ENCODE data around the gene NMU.
"Not testable (repeated sequence)": the region's sequence is repeated elsewhere in the genome, so short reads cannot be mapped to it uniquely, and the experiment has no call there.

The NMU gene, protein sequence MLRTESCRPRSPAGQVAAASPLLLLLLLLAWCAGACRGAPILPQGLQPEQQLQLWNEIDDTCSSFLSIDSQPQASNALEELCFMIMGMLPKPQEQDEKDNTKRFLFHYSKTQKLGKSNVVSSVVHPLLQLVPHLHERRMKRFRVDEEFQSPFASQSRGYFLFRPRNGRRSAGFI

DNA sequence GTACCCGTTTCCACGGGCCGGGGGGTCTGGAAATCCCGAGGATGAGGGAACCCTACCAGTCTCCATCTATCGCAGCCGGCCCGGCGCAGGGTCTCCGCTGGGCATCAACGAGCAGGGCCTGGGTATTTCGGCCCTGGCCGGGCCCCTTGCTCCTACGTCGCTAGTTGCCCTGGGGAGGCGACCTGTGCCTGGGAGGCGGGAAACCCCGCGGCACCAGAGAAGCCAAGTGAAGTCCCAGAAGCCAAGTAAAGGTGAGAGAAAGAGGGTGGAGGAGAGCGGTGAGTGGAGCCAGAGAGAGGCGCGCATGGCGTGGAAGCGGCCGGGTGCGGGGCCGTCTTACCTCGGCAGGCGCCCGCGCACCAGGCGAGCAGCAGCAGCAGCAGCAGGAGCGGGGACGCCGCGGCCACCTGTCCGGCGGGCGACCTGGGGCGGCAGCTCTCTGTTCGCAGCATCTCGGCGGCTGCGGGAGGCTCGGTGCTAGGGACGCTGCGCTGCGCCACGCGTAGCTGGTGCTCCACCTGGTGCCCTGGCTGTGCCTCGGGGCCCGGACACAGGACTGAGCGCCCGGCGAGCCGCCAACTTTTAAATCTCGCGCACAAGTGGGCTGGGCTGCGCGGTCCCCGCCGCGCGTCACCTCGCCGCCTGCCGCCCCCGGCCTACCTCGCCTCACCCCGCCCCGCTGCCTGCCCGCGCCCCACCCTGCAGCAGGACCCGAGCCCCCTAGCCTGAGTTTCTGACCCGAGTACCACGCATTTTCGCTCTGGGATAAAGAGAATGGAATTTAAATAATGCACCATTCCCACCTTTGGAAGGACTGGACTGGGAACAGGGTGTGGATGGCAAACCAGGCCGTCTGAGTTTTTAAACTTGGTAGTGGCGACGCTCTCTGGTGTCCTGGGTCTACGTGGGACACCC, at the start of gene NMU:
Gene NMU (minus strand): TSS at position 558 of the 915 bp plus-strand sequence. CDS start 106 bp downstream, at position 452.
- DNase-seq = peak; percentile 47

DNA sequence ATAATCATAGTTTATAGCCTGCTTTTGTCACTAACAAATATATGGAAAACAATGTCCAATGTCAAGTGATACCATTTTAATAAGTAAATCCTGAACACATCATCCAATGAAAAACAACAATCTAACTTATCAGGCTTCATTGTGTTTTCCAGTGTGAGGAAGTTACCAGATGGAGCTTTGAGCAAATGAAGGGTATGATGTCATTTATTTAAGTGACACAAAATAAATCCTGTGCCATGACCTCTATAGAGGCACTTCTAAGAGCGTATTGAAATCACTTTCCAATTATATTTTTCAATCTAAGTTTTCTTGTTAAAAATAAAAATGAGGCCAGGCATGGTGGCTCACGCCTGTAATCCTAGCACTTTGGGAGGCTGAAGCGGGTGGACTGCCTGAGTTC, 48.2 kb upstream of the NMU start:
- no peak for DNase-seq

DNA sequence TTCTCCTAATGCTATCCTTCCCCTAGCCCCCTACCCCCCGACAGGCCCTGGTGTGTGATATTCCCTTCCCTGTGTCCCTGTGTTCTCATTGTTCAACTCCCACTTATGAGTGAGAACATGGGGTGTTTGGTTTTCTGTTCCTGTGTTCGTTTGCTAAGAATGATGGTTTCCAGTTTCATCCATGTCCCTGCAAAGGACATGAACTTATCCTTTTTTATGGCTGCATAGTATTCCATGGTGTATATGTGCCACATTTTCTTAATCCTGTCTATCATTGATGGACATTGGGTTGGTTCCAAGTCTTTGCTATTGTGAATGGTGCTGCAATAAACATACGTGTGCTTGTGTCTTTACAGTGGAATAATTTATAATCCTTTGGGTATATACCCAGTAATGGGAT, 46.7 kb upstream of the NMU start:
- DNase-seq = not testable (repeated sequence)

DNA sequence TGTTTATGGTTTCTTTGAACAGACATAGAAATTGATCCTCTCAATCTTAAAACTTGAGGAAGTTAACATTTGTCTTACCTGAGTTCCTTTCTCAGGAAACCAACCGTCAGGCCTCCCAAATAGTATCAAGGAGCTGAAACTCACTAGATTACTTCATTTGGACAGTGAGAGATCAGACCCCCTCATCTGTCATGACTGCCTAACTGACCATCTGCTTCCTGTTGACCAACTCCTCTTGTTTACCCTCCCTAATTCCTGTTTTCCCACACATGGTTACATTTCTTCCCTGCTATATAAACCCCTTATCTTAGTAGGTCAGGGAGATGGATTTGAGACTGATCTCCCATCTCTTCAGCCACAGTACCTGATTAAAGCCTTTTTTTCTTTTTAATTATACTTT, 46.2 kb upstream of the NMU start:
- no peak for DNase-seq

DNA sequence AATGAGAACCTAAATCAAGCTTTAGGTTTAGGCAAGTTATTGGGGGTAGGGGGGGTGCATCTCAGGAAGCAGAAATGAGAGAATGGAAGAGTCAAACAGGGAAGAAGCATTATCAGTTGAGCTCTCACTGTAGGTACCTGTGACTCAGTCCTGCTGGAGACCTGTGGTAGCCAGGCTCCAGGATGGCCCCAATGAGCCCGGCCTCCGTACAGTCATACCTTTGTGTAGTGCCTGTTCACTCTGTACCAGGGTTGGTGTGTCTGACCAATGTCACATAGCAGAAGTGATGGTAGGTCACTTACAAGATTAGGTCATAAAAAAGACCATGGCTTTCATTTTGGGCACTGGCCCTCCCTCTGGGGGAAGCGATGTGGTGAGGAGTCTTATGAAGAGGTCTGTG, 45.3 kb upstream of the NMU start:
- DNase-seq = no peak

DNA sequence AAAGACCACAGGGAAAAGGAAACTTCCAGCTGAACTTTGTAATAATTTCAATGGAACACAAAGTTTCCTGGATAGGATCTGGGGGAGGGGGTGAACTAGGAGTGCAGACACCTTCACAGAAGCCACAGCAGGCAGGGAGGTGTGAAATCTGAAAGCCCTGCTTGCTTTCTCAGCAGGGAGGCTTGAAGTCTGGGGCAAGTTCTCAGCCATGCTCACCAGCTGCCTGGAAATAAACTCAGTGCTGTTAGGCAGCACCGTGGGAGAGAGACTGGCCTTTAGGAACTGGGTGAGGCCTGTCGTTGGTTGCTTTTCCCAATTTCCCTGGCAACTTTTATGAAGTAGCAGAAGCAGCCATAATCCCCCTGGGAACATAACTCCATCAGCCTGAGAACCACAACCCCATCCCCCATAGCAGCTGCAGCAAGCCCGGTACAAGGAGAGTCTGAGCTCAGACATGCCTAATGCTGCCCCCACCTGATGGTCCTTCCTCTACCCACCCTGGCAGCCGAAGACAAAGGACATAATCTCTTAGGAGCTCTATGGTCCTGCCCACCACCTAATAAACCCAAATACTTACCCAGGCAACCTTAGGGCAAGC, 39.2 kb upstream of the NMU start:
- no peak for DNase-seq

DNA sequence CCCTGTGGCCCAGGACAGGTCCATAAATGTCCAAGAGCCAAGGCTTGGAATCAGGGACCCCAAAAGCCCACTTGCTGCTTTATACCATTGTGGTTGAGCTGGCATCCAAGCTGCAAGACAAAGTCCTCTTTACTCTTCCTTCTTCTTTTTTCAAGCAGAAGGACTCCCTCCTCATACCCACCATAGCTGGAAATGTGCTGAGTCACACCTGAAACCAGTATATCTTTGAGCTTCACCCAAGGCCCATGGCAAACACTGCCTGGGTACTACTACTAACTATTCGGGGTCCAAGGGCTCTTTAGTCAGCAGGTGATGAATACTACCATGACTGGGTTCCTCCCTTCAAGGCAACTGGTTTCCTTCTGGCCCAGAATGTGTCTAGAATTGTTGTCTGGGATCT, 37.3 kb upstream of the NMU start:
- no peak for DNase-seq

DNA sequence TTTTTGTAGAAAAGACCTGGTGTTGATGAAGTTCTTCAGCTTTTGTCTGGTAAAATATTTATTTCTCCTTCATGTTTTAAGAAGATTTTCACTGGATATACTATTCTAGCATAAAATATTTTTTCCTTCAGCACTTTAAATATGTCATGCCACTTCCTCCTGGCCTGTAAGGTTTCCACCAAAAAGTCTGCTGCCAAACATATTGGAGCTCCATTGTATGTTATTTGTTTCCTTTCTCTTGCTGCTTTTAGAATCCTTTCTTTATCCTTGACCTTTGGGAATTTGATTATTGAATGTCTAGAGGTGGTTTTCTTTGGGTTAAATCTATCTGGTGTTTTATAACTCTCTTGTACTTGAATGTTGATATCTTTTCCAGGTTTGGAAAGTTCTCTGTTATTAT, 35.6 kb upstream of the NMU start:
- no peak for DNase-seq

DNA sequence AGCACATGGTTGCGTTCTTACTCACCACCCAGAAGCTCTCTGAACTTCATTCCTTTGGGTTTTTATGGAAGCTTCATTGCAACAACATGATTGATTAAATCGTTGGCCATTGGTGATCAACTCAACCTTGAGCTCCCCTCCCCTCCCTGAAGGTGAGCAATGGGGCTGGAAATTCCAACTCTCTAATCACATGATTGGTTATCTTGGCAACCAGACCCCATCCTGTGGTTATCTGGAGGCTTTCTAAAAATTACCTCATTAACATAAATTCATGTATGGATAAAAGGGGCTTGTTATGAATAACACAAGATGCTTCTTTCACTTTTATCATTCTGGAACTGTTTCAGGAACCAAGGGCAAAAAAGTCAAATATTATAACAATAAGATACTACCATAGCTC, 34.6 kb upstream of the NMU start:
- no peak for DNase-seq

DNA sequence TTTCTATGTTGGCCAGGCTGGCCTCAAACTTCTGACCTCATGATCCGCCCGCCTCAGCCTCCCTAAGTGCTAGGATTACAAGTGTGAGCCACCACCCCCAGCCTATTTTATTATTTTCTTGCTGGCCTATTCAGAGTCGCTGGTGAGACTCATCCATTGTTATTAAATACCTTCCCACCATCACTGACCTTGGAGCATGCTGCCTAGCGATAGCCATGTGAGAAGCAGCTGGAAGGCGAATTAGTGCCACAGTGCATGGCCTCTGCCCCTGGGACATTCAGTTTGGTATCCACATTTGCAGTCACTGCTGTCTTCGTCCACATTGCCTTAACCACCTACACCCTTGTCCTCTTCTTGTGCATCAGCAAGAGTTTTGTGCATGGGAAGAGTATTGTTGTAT, 32.4 kb upstream of the NMU start:
- DNase-seq = no peak

DNA sequence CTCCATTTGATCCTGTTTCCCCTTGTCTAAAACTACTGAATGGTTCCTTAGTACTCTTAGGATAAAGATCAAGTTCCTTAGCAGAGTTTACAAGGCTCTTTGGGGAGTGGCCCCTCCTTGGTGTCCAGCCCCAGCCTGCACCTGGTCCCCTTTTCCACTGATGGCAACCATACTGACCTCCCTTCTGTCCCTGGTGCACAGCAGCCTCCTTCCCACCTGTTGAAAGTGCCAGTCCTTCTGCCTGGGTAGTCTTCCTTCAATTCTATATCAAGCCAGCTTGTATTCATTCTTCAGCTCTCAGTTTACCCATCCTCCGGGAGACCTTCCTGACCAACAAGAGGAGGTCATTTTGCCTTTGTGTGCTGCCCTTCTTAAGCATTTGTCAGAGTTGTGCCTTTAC, 30.4 kb upstream of the NMU start:
- no peak for DNase-seq

DNA sequence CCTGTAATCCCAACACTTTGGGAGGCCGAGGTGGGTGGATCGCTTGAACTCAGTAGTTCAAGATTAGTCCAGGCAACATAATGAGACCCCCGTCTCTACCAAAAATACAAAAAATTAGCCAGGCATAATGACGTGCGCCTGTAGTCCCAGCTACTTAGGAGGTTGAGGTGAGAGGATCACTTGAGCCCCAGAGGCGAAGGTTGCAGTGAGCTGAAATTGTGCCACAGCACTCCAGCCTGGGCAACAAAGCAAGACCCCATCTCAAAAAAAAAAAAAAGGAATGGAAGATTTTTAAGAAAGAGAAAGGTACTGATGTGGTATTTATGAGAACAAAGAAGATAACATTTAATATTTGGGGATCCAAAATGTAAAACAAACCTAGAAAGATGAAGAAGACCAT, 27.0 kb upstream of the NMU start:
- DNase-seq = no peak

DNA sequence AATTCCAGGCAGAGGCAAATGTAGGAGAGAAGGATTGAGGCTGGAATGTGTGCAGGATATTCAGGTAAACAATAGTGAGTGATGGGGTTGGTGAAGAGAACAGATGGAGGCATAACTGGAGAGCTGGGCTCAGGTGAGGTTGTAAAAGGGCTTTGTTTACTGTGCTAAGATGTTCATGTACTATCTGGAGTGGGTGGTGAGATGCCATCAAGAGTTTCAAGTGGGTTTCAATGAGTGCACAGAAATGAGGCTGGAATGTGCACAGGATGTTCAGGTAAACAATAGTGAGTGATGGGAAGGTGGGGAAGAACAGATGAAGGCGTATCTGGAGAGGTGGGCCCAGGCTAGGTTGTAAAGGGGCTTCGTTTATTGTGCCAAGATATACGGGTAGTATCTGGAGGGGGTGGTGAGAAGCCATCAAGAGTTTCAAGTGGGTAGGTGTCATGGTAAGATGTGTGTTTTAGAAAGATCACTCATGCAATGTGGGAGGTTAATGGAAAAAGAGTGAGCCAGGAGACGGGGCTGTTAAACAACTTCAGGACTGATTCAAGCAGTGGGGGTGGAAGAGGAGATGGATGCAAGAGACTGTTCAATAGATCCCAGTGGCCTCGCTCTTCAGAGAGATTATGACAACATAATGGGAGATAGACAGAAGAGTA, 25.4 kb upstream of the NMU start:
- DNase-seq = no peak

DNA sequence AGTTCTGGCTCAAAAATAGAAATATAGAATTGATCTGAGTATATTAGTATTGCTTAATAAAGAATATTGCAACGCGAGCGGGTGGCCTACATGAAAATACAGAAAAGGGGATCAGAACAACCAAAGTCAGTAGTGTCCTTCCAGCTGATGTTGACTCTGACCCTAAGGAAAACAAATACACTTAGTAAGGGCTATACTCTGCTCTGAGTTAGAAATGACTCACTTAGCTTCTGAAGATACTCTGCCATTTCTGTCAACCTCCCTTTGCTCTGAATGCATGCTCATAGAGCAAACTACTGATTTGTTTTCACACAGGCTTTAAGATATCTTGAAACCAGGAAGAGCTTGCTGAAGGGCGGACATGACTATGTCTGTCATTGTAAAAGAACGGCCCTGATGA, 22.6 kb upstream of the NMU start:
- no peak for DNase-seq

DNA sequence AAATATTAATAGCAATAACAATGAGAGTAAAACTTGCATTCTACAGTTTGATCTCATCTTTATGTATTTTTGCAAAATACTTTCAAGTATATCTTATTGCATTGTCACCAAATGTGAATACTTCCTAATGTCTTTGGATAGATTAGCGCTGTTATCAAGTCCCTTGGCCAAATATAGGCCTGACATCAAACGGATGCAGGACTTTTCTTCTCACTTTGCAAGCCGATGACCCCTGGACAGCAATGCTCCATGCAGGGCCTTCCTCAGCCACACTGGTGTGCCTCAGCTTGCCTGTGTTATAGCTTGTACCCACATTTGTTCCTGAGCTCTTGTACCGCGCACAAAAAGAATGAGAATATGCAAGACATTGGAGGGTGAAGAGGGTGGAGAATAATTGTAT, 18.0 kb upstream of the NMU start:
- no peak for DNase-seq

DNA sequence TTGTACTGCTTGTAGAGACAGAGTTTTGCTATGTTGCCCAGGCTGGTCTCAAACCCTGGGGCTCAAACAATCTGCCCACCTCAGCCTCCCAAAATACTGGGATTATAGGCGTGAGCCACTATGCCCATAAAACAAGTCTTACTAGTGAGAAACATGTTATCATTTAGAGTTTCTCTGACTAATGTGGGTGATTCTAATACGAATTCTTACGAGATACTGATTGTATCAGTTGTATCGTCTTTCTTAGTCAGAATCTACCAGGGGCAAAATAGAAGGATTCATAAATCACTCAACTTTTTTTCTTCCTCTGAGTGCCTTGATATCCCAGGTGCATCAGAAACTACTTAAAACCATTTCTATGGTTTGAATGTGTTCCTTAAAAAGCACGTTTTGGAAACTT, 14.4 kb upstream of the NMU start:
- DNase-seq = no peak

DNA sequence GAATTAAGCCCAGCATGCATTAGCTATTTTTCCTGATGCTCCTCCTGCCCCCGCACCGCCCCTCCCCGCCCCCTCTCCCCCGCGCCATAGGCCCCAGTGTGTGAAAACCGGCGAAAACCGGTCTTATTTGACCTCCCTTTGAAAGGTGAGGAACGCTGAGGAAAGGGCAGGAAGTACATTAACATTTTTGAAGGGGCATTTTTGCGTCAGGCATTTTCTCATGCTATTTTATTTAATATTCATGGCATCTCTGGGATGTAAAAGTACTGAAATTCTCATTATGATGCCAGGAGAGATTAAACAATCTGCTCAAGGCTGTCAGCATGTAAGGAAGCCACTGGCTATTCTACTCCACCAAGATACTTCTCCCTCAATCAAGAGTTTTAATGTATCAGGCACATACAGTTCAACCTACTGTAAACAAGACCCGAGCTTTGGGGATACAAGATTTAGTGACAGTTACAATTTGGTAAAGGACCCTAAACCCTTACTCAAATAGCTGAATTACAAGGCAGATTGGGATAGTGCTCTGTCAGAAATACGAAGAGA, 1.2 kb upstream of the NMU start:
- DNase-seq = no peak

DNA sequence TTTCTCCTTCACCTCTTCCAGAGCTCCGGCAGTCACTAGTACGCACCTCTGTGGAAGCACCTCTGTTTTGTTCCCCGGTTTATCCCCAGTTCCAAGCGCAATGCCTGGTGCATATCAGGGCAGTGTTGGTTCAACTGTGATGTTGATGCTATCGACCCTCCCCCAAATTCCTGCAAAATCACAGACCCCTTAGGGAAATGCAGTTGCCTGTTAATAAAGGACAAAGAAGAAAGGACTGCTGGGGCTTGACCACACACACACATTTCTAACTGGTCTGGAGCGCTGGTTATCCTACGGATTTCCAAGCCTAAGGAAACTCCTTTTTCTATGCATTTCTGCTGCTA, 530 bp upstream of the NMU start:
- DNase-seq = no peak

DNA sequence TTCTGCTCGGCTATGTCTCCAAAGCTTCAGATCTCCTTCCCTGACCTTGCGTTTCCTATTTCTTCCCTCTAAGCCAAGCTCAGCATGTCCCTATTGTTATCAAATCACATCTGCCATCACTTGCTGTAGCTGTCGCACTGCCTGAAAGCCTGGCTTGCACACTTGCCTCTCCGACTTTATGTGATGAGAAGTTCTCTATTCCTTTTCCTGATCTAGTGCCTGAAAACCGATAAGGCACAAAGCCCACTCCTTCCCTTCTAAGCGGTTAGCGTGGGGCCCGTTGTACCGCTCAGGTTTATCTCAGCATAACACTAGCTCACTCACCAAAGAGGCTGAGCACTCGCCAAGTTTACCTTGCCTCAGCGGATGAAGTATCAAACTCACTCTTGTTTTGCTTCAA, 816 bp downstream of the NMU start:
- no peak for DNase-seq

DNA sequence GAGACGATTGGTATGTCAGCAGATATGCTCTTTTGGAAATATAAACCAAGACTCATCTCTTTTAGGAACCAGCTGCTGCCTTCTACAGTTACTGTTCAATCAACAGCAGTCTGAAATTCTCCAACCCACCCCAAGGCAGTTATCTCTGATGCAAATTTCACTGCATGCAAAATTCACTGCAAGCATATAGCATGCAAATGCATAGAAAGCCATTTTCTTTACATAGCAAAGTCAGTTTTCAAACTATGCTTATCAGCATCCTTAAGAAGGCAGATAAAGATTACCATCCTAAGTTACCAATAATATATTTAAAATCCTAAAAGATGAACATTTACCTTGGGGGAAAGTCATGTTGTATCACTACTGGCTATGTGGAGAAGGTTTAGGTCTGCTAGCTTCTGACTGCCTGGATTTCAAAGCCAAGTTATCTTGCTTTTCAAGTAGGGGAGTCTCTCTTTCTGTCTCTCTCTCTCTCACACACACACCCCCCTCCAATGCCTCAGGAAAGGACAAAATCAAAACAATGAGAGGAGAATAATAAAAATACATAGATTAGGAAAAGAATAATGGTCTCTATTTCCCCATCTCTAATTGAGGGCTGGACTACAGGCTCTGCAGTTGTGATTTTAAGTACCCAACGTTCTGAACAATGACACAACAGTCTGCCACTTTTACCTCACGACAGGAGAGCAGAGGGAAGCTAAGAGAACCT, 1.5 kb downstream of the NMU start:
- DNase-seq = no peak

DNA sequence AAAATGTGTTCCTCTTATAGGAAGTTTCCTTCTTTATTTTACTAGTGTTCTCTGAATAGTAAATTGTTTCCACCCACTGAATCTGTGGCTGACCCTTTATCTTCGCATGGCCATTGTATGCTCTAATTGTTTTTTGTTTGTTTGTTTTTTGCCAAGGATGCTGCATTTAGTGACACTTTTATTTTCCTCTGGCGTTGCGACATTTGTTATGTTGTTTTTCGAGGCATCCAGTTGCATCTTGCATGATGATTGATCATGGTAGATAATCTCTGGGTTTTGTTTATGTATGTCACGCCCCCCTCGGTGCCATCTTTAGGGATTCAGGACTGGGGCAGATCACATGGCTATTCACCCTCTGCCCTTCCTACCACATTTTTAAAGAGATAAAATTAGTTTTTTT, 2.2 kb downstream of the NMU start:
- no peak for DNase-seq

DNA sequence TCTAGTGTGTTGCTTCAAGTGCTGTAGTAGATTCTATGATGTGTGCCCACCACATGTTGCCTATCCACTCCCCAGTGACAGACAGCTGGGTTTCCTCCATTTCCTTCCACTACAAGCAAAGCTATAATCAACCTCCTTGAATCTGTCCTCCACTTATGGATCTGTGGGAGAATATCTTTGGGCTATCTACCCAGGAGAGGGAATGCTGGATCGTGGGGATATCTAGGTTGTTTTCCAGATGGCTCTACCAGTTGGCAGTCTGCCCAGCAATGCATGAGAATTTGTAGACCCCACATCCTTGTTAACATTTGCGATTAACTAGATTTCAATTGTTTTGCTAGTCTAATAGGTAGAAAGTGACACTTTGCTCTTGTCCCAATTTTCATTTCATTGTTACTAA, 10.3 kb downstream of the NMU start:
- DNase-seq = no peak

DNA sequence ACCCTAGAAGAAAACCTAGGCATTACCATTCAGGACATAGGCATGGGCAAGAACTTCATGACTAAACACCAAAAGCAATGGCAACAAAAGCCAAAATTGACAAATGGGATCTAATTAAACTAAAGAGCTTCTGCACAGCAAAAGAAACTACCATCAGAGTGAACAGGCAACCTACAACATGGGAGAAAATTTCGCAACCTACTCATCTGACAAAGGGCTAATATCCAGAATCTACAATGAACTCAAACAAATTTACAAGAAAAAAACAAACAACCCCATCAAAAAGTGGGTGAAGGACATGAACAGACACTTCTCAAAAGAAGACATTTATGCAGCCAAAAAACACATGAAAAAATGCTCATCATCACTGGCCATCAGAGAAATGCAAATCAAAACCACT, 12.0 kb downstream of the NMU start:
- not testable (repeated sequence) for DNase-seq

Data from left hindlimb (tissue), 1 donor.